SH-SY5Y (cell line): ENCODE data around the gene RGS14.

ENCODE experiments used
- GATA2 ChIP-seq: IDR thresholded peaks from 2 replicates; pipeline ENCODE4 v1.6.1; 2011; ENCODE audit warnings: mild to moderate bottlenecking, low read depth, low read length
- GATA3 ChIP-seq: IDR thresholded peaks from 2 replicates; pipeline ENCODE4 v1.6.1; 2011; ENCODE audit warnings: low read depth, mild to moderate bottlenecking, low read length, moderate library complexity

- TF ChIP-seq GATA3 (no peak), GATA2 (no peak)
These were observed 29.7 kb downstream of the RGS14 start for GRCh38 chr5:177387405-177387804.
